ENCODE results near the gene TMEM150C.

Gene TMEM150C

GRCh38 chr4:82473080-82473479 lies 88.7 kb downstream of the TMEM150C start:
- DNase-seq: peak; percentile 5 to 40 (median 28)

GRCh38 chr4:82469791-82470345 lies 91.9 kb downstream of the TMEM150C start:
- DNase-seq: peak in 3 of 4 experiments; percentile 3 to 6 (median 4)

- no peak for DNase-seq
Observed at GRCh38 chr4:82467471-82467870, 94.3 kb downstream of the TMEM150C start.

- no peak for DNase-seq
Observed at GRCh38 chr4:82463221-82463620, 98.6 kb downstream of the TMEM150C start.

GRCh38 chr4:82462415-82462831 lies 99.4 kb downstream of the TMEM150C start:
- peak; percentile 87 to 93 (median 90) for DNase-seq

- DNase-seq: no peak
Observed at GRCh38 chr4:82461710-82462109, 100.1 kb downstream of the TMEM150C start.

GRCh38 chr4:82458729-82459128 lies 103.1 kb downstream of the TMEM150C start:
- DNase-seq: no peak

- DNase-seq: no peak
Observed at GRCh38 chr4:82457266-82457665, 104.5 kb downstream of the TMEM150C start.

- DNase-seq: no peak
Observed at GRCh38 chr4:82452026-82452425, 109.8 kb downstream of the TMEM150C start.

- no peak for DNase-seq
Observed at GRCh38 chr4:82450966-82451755, 110.6 kb downstream of the TMEM150C start.

GRCh38 chr4:82447886-82448285 lies 113.9 kb downstream of the TMEM150C start:
- DNase-seq: no peak

GRCh38 chr4:82439088-82439487 lies 122.7 kb downstream of the TMEM150C start:
- no peak for DNase-seq

- no peak for DNase-seq
Observed at GRCh38 chr4:82437285-82438005, 124.3 kb downstream of the TMEM150C start.

- no peak for DNase-seq
Observed at GRCh38 chr4:82436780-82437179, 125.0 kb downstream of the TMEM150C start.

- no peak for DNase-seq
Observed at GRCh38 chr4:82436130-82436529, 125.7 kb downstream of the TMEM150C start.

GRCh38 chr4:82434949-82435348 lies 126.8 kb downstream of the TMEM150C start:
- DNase-seq: no peak

- DNase-seq: no peak
Observed at GRCh38 chr4:82433791-82434190, 128.0 kb downstream of the TMEM150C start.
